SK-N-DZ (cell line): ENCODE data around the gene STARD13.

ENCODE experiments used
- DNase-seq: peaks from one replicate; pipeline ENCODE4 v3.0.0-alpha.2; 2015; ENCODE audit warnings: low spot score

STARD13 gene

DNA sequence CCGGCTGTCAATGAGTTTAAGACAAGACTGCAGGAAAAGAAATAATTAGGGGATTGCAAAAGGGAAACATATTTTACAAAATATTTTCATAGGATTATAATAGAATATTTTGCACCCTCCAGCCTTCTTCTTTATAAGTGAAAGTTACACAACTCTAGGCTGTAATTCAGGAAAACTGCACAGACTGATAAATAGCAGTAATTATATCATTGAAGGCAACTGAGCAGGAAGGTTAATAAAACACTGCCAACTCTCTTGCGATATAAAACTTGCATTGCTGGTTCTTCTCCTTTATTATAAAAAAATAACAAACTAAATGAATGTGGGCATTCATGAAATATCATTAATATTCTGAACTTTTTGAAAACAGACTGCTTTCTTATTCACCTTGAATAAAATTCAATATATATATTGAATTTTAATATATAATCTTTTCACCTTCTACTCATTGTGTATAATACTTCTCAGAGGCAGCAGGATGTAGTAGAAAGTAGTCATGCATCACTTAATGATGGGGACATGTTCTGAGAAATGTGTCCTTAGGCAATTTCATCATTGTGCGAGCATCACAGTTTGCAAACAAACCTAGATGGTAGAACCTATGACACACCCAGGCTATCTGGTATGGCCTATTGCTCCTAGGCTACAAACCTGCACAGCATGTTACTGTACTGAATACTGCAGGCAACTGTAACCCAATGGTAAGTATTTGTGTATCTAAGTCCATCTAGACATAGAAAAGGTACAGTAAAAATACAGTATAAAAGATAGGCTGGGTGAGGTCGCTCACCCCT is 24.9 kb upstream of the STARD13 start:
- no peak for DNase-seq

DNA sequence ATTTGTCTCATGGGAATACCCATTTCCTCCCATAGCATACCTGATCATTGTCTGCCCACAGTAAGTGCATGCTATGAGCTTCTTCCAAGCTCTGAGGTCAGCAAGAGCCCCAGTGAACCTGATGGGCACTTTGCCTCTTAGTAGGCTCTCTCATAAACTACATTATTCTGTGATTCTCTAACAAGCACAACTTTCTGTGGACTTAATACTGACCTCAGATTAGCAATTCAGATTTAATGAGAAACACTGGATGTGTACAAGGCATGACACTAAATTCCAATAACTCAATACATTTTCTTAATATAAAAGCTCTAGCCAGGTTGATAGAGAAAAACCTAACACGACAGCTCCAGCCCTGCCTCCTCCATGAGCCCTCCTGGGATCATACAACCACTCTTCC is 23.3 kb upstream of the STARD13 start:
- no peak for DNase-seq

DNA sequence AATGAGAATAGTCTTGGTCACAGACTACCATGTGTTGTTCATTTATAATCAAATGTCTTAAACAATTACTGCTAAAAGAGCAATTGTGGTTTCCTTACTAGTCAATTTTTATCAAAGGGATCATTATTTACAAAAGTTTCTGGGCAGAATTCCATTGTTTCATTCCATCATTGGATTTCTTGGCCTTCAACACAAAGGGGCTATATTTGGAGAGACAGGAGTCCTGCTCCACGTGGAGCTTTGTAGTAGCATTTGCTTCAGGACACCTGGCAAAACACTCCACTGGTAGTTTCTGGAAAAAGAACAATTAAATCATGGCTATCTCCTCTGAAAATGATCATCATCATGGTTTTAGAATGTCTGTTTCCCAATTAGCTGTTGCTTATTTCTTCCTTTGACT is 22.3 kb upstream of the STARD13 start:
- no peak for DNase-seq

DNA sequence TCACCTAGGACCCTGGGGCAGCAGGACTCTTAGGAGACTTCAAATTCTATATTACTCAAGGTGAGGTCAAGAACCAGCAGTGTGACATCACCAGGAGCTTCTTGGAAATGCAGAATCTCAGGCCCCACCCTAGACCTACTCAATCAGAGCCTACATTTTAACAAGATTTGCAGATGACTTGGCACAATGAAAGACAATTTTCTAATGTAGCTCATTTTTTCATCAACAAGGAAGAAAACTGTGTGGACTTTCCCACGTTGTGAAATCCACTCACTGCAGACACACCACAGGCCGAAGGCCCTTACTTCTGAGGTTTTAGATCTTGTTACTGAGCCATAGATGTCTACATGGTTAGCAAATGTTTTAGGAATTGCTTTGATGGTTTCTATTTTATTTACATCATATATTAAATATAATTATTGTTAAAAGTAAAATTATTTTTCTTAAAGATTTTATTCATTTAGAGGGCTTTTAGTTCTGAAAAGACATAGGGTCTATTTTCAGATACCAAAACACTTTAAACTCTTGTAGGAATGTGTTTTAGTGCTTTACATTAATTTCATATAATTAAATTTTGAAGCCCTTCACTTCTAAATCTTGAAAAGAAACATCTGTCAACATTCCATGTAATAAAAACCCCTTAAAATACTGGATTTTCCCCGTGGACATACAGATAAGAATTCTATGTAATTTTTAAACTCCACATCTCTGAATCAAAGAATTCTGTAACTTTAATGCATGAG is 18.5 kb upstream of the STARD13 start:
- DNase-seq: no peak

DNA sequence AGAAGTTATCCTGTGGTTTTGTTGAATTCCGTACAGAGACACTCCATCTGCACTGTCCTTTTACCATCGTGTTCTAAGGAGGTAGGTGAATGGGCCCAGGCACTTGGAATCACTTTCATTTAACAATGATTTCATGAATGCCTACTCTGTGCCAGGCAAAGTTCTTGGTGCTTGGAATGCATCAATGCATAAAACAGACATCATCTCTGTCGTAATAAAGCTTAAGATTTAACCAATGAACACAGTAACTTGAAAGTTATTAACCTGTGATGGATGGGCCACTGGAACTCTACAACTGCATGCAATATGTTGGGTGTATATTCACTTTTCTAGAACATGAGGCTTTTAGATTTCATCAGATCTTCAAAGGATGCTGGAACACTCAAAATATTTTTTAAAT is 14.1 kb upstream of the STARD13 start:
- DNase-seq: no peak

DNA sequence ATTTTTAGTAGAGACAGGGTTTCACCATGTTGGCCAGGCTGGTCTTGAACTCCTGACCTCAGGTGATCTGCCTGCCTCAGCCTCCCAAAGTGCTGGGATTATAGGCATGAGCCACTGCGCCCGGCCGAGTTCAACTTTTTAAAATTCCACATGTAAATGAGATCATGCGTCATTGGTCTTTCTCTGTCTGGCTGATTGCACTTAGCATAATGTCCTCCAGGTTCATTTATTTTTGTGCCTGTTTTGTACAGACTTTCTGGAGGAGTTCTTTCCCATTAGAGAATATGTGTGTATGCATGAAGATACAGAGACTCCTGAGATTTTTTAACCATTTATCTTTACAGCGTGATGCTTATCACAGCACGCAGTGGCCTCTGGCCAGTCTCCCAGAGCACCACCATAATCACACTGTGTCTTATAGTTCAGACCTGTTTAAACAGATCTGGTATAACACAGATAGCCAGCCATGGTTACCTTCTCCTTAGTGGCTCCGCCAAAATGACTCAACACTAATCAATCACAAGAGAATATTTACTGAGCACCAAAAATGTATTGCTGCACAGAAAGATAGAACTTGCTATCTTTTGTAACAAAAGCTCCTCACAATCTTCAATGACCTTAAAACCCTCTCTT is 11.4 kb upstream of the STARD13 start:
- DNase-seq: peak; percentile 54

DNA sequence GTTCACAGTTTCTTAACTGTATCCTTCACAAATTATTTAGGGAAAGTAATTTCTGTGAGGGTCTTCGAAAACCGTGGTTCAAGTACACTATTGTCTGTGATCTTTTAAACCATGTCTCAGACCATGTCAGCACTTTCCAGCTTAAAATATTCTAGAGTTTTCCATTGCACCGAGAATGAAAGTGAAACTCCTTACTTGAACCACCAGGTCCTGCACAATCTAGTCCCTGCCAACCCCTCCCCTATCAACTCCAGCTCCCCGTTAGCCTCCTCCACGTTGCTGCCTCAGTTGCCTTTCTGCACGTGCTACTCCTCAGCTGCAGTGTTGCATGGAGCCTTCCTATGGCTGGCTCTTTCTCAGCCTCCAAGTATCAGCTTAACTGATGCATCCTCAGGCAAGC is 7.2 kb upstream of the STARD13 start:
- no peak for DNase-seq

DNA sequence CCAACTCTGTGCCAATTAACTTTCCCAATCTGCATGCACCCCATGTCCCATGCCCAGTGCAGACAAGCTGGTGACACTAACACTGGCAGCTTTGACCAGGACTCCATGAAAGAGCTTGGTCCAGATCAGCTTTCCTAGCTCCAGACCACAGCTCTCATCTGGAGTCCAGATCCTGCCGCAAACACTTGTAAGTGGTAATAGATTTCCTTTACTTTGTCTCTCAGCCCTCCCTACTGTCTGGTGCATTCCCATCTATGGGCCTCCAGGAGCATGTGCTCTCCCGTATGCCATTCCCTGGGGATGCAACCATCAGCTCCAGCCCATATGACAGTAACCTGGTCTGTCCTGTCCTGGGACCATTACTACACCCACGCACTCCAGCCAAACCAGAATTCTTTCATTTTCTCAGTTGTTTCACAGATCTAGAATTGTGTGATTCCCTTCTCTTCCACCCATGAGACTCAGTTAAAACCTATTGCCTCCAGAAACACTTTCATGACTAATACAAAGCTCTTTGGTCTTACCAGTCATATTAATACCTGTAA is 4.9 kb upstream of the STARD13 start:
- peak; percentile 4 for DNase-seq

DNA sequence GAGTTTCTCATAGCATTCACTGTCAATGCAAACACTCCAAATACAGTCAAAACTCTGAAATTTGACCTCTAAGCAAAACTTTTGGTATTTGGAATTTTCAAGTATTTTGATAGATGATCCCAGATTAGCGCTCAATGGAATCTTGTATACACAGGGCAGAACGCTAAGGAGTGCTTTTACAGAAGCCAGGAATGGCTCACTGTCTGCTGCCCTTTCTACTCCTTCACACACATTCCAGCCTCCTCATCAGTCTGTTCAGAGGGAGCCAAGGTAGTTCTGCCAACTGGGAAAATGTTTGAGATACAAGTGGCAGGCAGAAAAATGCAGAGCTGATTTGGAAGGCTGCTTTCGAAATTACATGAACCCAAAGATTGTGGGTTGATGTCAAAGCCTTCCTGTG is 4.4 kb upstream of the STARD13 start:
- no peak for DNase-seq

DNA sequence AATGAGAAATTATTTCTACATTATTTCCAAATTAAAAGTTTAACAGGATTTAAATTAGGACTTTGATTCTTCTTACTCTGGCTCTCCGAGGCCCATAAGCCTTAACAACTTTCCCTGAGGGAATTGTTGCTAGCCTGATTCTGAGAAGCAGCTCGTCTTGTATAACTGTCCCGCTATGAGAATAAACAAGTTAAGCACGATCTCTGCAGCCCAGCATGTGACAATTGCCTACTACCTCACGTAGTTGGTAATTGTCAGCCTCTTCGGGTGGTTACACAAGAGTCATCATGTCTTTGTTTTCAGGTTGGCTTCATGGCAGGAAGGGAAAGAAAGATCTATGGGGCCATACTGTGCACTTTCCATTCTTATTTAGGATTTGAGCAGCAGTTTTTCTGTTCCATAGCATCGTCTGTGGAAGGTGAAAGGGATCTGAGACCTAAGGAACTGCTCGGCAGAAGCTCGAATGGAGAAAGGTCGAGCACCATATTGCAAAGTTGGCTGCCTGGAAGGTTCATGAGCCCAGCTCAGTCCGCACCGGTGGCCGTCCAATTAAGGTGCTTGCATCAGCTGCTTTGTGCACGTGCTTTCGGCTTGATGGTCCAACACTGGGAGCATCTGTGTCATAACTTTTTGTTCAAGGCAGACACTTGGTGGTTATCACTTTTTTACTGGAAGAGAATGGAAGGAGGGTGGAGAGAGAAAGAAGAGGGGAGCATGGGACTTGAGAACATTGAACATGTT is 1.8 kb upstream of the STARD13 start:
- DNase-seq: no peak

DNA sequence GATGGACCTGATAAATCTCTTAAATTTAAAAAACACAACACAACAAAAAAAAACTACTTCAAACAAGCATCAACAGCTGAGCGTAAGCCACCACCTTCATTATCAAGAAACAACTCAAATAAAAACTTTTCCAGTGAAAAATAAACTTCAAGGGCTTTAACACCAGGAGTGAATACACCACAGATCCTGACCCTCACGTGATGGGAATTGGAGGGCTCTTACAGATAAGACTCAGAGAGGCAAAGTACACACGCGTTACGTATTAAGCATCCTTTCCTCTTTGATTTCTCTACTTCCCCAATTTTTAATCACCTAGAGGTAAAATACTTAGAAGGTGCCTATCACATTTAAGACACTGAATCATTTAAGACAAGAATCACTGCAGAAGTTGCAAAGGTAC is 573 bp upstream of the STARD13 start:
- DNase-seq: no peak

DNA sequence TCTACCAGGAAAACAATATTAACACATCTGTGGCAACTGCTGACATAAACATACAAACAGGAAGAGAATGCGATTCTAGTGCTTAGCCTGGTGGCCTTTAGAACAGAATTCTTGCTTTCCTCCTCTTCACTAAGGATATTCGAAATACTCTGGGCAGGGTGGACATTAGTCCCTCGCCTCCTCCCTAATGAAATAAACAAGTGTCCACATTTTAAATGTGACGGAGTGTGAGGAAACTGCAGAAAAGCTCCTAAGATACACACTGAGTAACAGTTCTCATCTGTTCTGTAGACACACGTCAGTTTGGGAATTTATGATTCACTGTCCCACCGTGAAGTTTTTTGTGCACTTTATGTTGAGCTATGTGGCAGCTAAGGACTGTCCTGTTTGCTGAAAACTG is 639 bp downstream of the STARD13 start:
- DNase-seq: no peak

DNA sequence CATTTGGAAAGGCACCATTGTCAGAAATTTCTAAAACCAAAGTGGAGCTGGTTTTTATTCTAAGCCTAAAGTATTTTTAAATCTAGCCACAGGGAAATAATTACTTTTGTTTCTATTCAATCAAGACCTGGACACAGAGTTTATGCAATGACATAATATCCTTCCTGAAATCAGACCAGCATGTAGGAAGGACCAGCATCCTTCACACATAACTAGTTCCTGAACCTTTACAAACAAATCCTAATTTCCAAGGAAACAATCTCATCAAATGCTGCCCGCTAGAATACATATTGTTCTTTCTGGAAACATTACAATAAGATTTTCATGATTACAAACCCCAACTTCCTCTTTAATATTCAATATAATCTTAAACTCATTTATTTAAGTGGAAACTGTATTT is 1.5 kb downstream of the STARD13 start:
- DNase-seq: no peak

DNA sequence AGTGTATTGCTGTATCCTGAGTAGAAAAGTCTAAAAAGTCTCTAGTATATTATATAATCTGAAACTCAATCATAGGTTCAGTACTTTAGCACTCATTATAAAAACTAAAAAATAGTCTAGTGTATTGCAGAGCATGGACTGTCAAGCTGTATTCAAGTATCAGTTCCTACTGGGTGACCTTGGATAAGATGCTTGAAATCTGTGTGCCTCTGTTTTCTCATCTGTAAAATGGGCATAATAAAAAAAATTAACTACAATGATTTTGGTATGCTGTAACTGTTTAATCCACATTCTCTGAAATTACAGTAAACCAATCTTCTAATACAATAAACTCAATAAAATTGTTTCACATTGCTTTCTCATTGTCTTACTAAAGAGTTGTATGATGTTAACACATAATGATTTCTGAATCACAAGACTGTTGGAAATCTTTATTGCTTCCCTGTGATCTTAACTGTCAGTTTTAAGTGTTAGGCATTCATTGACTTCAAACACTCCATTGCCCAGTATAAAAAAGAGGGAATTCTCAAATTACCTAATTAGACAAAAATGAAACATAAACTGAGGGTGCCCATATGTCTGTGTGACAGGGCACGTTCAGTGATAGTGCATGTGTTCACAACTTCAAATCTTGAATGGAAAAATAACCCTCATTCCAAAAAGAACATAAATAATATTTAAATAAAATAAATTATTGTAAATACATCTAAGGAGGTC is 2.2 kb downstream of the STARD13 start:
- DNase-seq: no peak

DNA sequence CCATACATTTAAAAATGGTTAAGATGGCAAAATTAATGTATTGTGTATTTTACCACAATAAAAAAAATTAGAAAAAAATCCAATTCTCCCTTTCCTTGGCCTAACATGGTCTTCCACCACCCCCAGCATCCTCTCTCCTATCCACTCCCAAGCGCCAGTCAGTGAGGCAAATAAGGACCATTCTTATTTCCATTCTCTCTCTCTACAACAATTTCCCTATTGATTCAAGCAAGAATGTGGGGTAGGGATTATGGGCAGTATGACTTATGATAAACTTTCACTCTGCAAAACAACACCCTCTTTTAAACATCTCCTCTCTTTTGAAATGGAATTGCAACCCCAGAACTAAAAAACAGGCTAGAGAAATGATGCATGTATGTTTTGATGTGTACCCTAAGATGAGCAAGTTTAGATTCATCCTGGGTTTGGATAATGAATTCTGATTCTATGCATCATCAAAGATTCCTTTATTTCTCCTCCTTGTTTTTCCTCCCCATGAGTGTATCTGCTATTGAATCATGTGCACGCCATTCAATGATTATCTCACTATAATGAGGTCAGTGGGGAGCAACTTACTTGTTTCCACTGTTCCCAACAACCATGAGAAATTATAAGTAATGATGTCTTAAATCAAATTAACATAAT is 3.5 kb downstream of the STARD13 start:
- no peak for DNase-seq

DNA sequence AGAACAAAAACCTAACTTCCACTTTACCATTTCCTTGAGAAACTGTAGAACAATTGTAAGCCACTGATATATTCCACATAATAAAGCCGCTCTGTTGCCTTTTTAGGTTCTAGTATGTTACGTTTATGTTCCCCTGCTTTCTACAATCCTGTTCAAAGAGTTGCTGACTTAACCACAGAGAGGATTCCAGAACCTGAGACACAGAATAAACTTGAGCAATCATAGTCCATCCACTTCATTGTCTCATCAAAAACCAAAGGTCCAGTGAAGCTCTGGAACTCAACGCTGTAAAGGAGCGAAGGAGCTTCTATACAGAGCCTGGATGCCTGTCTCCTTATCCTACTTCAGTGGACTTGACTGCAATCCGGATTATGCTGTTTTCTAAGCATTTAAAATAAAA is 4.6 kb downstream of the STARD13 start:
- DNase-seq: no peak

DNA sequence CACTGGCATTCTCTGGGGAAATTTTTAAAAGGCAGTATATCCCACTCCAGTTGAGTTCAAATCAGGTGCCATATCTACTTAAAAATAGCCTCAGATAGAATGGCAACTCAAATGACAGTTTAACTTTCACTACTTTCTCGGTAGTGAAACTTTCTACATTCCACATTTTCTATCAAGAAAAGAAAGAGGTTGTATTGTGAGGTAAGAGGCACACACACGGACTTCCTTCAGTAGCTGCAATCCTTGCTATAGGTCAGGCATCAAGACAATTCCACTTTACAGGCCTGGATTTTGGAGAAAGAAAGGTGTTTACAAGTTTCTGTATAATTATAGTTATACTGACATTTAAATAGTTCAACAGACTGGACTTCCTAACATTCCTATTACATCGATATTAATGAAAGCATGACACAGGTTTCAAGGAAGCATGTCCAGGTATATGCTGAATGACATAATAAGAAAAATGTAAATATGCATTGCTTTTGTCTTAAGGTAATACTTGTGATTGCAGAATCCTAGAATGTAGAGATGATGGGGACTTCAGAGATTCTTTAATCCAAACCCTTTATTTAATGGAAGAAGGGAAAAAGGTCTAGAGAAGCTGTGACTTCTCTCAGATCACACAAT is 5.2 kb downstream of the STARD13 start:
- DNase-seq: no peak

DNA sequence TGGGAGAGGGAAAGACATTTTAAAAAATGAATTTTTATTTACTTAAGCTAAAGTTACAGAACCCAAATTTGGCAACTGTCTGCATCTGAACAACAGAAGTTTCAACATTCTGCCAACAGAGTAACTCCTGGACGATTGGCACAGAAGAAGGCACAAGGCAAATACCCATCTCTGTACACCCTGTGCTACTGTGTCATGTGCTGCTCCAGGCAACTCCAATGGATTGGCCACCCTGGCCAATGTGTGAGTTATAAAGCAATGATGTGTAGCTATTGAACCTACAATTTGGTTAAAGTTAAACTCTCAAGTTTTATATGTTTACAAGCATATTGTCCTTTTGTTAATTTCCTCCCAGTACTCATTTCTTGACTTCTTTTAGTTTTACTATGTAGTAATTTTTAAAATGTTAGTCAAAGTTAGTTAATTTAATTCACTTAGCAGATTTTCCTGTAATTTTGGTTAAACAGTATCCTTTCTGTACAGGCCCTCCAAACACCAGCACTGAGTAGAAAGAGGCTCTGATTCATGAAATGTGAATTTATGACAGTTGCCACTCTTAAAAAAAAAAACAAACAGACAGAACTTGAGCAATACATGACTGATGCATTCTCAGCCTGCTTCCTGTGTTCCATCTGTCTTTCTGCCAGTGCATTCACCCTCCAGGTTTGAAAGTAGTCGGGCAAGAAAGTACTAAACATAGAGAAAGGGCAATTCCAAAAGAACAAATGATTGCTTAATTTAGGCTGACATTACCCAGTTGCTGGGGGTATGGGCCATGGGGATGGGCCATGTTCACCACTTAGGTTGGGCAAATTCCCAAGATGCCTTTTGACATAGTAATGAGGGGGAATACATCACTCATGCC is 5.9 kb downstream of the STARD13 start:
- no peak for DNase-seq

DNA sequence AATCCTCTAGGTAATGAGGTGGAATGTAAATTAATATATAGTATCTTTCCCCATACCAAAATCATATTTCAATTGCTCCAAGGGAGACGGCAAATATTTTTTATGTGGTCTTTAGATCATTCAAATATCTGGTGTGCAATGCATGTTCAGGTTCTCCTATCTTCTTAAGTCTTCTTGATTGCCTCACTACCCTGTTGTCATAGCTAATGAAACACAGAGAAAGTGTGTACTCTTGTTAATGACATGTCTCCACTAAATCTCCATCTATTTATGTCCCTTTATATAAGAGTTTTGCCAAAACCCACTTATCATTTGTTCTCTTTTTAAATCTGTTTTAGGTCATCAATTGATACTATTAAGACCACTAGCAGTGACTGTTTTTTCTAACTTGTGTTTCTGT is 6.6 kb downstream of the STARD13 start:
- DNase-seq: no peak
